HG03039 (cell line): ENCODE measurements around the gene HERPUD2.
A peak's percentile ranks its signal among the peaks of the same experiment; 100 is the strongest.
"Not testable (repeated sequence)": the region's sequence is repeated elsewhere in the genome, so short reads cannot be mapped to it uniquely, and the experiment has no call there.

Experiments used
- ATAC-seq: cut with Tn5 transposase; IDR thresholded peaks from one replicate; pipeline ENCODE4 v1.9.1; 2021; ENCODE audit warnings: mild to moderate bottlenecking, moderate library complexity; ENCODE audit not compliant: unreplicated experiment

The HERPUD2 gene

DNA sequence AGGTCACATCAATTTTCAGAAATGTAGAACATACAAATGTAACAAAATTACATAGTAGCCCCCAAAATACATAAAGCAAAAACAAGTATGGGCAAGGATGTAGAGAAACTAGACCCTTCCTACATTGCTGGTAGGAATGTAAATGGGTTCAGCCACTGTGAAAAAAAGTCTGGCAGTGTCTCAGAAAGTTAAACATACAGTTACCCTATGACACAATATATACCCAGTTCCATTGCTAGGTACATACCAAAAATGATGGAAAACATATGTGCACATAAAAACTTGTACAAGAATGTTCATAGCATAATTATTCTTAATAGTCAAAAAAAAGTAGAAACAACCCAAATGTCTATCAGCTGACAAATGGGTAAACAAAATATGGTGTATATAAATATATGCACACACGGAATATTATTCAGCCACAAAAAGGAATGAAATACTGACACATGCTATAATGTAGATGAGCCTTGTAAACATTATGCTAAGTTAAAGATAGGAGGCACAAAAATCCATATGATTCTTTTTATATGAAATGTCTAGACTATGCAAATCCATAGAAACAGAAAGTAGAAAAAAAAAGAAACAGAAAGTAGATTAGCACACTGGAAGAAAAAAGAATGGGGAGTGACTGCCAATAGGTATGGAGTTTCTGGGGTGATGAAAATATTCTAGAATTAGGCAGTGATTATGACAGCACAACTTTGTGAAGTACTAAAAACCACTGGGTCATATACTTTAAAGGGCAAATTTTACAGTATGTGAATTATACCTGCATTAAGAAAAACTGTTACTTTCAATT lies 13.5 kb downstream of the HERPUD2 start:
- no peak for ATAC-seq

DNA sequence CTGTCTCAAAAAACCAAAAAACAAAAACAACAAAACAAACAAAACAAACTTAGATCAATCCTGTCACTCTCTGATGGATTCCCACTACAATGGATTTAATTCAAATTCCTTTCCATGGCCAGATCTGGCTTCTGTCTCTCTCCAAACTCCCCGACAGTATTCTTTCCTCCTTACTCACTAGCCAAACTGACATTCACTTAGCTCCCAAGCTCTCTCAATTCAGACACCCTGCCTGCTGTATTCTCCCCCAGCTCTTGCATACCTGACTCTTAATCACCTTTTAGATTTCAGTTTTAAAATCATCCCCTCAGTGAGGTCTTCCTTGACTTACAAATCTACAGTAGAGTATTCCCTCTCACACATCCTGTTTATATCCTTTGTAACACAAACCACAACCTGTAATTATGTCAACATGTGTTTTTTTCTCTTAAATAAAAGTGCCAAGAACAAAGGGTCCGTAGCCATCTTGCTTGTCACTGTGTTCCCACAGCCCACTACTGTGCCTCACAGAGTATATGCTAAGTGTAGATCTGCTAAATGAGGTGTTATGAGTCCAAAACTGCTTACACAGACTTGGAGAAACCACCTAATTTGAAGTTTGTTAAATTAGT lies 14.4 kb downstream of the HERPUD2 start:
- no peak for ATAC-seq

DNA sequence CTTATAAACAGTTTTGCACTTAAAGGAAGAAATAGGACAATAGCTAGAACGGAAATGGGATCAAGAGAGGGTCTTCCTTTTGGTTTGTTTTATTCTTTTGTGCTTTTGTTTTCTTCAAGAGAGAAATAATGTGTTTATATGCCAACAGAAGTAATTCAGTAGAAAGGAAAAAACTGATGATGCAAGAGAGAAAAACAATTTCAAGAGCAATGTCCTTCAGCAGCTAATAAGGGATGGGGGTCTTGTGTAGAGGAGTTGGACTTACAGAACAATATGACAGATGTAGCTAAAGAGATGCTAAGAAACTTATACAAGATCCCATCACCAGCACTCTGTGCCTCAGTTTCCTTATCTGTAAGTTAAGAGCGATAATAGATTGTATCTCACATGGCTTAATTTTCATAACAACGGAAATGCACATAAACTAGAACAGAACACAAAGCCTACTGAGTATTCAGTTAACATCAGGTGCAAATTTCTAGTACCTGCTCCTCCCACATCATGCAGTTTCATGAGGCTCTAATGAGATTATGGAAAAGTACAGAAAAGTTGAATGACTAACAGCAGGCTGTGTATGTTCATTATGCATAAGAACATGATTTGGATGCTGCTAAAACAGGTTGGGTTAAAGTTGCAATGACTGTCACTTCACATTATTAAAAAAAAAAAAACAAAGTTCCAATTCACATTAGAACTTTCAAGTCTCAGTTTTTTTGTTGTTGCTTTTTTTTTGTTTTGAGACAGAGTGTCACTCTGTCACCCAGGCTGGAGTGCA lies 17.2 kb downstream of the HERPUD2 start:
- ATAC-seq, result no peak

GRCh38 chr7:35676211-35676610 lies 18.7 kb downstream of the HERPUD2 start:
- ATAC-seq, result no peak

GRCh38 chr7:35670856-35671569 lies 23.9 kb downstream of the HERPUD2 start:
- no peak for ATAC-seq

DNA sequence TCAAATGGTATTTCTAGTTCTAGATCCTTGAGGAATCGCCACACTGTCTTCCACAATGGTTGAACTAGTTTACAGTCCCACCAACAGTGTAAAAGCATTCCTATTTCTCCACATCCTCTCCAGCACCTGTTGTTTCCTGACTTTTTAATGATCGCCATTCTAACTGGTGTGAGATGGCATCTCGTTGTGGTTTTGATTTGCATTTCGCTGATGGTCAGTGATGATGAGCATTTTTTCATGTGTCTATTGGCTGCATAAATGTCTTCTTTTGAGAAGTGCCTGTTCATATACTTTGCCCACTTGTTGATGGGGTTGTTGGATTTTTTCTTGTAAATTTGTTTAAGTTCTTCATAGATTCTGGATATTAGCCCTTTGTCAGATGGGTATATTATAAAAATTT lies 34.5 kb downstream of the HERPUD2 start:
- ATAC-seq, result not testable (repeated sequence)

DNA sequence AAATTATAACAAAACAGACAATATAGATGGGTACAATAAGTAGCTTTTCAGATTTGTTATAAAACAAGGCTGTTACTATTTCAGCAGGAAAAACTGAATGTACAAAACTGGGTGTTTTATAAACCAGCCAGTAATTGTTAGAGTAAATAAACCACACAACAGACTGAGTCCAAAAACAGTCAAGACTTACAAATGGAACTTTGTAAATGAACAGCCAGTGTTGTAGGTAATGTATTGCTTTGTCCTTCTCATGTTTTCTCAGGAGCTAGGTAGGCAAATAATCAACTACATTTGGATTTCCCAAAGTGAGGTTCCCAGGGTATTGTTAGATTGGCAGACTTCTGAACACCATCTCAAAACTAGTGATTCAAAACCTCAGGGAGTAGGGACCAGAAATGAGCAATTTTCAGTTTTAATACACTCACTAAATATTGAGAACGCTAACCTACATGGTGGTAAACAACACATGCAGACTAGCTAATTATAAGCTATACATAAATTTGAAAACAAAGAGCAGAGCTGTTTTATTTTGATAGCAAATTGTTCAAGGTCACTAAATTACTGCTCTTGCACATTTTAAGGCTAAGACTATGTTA lies 36.2 kb downstream of the HERPUD2 start:
- no peak for ATAC-seq

- no peak for ATAC-seq
These were observed 37.8 kb downstream of the HERPUD2 start for GRCh38 chr7:35657125-35657524.

DNA sequence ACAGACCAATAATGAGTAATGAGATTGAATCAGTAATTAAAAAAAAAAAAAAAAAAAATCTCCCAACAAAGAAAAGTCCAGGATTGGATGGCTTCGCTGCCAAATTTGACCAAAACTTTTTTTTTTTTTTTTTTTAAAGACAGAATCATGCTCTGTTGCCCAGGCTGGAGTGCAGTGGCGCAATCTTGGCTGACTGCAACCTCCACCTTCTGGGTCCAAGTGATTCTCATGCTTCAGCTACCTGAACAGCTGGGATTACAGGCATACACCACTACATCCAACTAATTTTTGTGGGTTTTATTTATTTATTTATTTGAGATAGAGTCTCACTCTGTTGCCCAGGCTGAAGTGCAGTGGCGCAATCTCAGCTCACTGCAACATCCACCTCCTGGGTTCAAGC lies 40.4 kb downstream of the HERPUD2 start:
- not testable (repeated sequence) for ATAC-seq

GRCh38 chr7:35652124-35652523 lies 42.8 kb downstream of the HERPUD2 start:
- ATAC-seq, result no peak

- ATAC-seq, result no peak
These were observed 44.2 kb downstream of the HERPUD2 start for GRCh38 chr7:35650751-35651150.

DNA sequence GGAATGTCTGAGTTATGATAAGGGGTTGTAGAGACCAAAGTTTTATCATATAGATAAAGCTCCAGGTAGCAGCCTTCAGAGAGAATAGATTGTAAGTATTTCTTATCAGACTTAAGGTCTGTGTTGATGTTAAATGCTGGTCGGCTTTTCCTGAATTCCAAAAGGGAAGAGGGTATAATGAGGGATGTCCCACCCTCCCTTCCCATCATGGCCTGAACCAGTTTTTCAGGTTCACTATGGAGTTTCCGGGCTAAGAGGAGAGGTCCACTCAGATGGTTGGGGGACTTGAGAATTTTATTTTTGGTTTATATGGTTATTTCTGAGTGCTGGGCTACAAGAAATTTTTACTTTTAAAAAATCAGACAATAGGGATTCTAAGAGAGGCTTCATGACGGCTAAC lies 45.2 kb downstream of the HERPUD2 start:
- ATAC-seq, result no peak

- ATAC-seq, result no peak
These were observed 46.6 kb downstream of the HERPUD2 start for GRCh38 chr7:35648367-35648766.

- no peak for ATAC-seq
These were observed 47.8 kb downstream of the HERPUD2 start for GRCh38 chr7:35647171-35647574.

DNA sequence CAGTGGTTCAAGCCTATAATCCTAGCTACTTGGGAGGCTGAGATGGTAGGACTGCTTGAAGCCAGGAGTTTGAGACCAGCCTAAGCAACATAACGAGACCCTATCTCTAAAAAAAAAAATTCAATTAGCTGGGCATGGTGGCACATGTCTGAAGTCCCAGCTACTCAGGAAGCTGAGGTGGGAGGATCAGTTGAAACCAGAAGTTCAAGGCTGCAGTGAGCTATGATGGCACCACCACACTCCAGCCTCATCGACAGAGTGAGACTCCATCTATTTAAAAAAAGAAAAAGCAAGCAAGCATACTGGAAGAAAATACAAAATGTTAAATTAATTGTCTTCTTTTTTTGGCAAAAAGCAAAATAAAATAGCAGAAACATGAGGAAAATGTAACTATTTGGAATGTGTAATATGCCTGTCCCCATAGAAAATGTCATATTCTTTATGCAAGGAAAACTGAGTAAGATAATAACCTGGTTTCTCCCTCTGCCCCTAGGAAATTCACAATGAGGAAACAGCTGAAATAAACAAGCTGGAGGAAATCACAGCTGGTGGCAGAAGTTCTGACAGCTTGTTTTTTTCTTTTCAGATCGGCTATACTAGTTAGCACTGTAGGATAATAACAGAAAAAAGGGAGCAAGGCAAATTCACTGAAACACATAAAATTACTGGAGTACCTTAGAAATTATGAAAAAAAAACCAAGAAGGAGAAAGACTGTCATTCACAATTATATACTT lies 48.5 kb downstream of the HERPUD2 start:
- ATAC-seq, result no peak

DNA sequence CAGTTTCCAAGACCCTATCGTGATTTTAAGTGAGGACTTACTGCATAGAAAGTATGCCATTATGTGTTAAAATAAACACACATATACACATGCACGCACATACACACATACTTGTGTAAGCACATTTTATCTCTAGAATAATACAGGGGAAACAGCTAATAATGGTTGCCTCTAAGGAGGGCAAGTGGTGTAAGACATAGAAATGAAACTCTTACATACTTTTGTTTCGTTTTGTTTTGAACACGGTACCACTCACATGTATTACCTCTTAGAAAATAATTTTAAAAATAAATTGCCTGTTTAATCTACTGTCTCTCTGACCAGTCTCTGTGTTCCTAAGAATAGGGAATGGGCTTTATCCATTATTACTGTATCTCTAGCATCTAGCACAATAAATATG lies 49.2 kb downstream of the HERPUD2 start:
- ATAC-seq, result no peak

GRCh38 chr7:35630024-35630972 lies 64.6 kb downstream of the HERPUD2 start:
- ATAC-seq, result no peak

DNA sequence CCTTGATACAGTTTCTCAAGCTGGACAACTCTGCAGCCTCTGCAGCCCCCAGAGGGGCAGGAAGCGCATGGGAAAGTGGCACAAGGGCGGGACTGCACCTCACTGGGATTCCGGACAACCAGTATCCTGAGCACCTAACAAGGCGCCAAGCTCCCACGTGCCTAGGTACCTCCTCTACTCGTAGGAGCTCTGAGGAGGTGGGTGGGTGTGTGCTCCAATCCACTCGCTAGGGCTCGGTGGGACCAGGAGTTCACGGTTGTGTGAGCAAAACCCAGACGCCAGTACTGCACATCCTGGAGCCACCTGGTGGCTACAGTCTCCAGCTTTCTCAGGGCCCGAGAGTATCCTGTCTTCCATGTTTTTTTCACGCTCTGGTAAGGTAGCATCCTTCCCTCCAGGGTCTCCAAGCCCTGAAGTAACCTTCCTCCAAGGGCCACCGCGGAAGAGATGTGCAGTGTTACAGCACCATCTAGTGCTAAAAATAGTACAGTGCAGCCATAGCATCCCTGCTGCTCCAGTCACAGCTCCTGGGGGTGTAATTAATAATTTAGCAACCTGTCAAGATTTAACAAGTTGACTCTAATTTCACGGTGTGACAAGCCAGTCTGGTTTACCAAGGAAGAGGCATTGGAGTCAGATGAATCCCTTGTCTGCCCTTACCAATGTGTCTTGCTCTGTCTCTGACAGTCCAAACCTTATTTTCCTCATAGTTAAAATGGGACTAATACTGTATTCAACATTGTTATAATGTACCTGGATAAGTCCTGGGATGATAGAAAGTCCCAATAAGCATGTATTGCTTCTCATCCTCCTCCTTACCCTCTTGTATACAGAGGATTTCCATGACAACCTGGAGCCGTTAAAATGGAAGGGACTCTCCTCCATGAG lies 70.4 kb downstream of the HERPUD2 start:
- ATAC-seq, result peak; percentile 63
